Muscle of leg (tissue), 11 donors: ENCODE measurements around the gene CAPN8. TPM values are rescaled to one million over a fixed set of nuclear protein-coding genes. Genes with fewer than 3 reads are reported as not detected.

Experiments used
- DNase-seq: peaks from one replicate; pipeline ENCODE4 v3.0.0; 2013
- H3K27ac ChIP-seq: one replicate; pipeline ENCODE4 v1.5.1; 2013; ENCODE audit warnings: mild to moderate bottlenecking, low read length, control low read depth
- H3K27me3 ChIP-seq: one replicate; pipeline ENCODE4 v1.6.1; 2013; ENCODE audit warnings: low read length; ENCODE audit not compliant: control insufficient read depth, insufficient read depth
- H3K36me3 ChIP-seq: one replicate; pipeline ENCODE4 v1.6.1; 2013; ENCODE audit warnings: low read length; ENCODE audit not compliant: control insufficient read depth, insufficient read depth
- H3K4me1 ChIP-seq: one replicate; pipeline ENCODE4 v1.6.1; 2013; ENCODE audit warnings: low read length; ENCODE audit not compliant: control insufficient read depth, insufficient read depth
- H3K4me3 ChIP-seq: one replicate; pipeline ENCODE4 v1.5.1; 2013; ENCODE audit warnings: low read length, control low read depth
- H3K9me3 ChIP-seq: replicated peaks from 2 replicates; pipeline ENCODE4 v1.6.1; 2013; ENCODE audit warnings: low read depth, low read length; ENCODE audit not compliant: control insufficient read depth
- WGBS: methylation state at CpG from one replicate; pipeline ENCODE4 v1.1.5; 2013; ENCODE audit warnings: missing lambda C conversion rate; ENCODE audit not compliant: insufficient coverage; 5-methylcytosine and 5-hydroxymethylcytosine counted together
- polyA plus RNA-seq, 8 donors: library from polyadenylated mRNA; unstranded; fragments of 120-200 nt; gene quantifications; one replicate each; pipeline versions ENCODE4 v1.2.1 to v1.2.3, GENCODE V29; 2013; ENCODE audit warnings: inconsistent platforms in 1 of 8, low replicate concordance in 1 of 8; ENCODE audit not compliant: insufficient read length in 8 of 8, insufficient read depth in 1 of 8
- total RNA-seq: library from RNA; stranded (reverse); fragments of 120-200 nt; gene quantifications from one replicate; pipeline ENCODE4 v1.2.4, GENCODE V29; 2013

CAPN8 gene
- total and polyA plus RNA-seq, 9 donors: 0.34 to 0.84 (median 0.53) TPM; not detected in 1

- peaks cover 6% of the 10 kb centered on the region for H3K36me3 ChIP-seq
- H3K4me3 ChIP-seq: no peak overlapping the region
- no peaks in the 10 kb centered on the region for H3K9me3 ChIP-seq
- peaks cover 60% of the 10 kb centered on the region for H3K4me1 ChIP-seq
- WGBS: 88% methylated on average over 10 of the region's 12 CpGs
- H3K27me3 ChIP-seq: no peaks in the 10 kb centered on the region
- H3K27ac ChIP-seq: no peak overlapping the region
- no peak for DNase-seq
Measured at GRCh38 chr1:223710179-223711133, 45.0 kb upstream of the CAPN8 start.

- Histone ChIP-seq H3K4me3 (no peak overlapping the region), H3K4me1 (peaks cover 60% of the 10 kb centered on the region), H3K27ac (no peak overlapping the region), H3K27me3 (no peaks in the 10 kb centered on the region), H3K36me3 (peaks cover 4% of the 10 kb centered on the region), H3K9me3 (no peaks in the 10 kb centered on the region)
- peak; percentile 66 for DNase-seq
- WGBS: no CpG with 5 or more reads among the region's 3 CpGs
Measured at GRCh38 chr1:223709598-223709997, 44.1 kb upstream of the CAPN8 start.

DNA sequence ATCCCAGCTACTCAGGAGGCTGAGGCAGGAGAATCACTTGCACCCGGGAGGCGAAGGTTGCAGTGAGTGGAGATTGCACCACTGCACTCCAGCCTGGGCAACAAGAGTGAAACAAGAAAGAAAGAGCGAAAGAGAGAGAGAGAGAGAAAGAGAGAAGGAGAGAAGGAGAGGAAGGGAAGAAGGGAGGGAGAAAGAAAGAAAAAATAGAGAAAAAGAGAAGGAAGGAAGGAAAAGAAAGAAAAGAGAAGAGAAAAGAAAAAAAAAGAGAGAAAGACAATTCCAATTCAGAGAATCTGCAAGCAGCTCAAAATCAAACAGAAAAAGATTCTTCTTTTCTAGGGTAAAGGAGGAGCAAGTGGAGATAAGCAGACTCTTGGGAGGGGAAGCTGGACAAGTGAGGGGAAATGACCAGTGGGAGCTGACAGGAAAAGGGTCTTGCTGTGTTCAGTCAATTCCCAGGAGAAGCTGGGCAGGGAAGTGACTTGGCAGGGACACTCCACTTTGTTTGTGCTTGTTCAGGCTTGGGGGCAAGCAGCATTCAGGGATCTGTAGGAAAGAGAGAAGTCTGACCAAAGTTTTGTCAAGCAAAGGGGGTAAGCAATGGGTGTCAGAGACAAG, 43.3 kb upstream of the CAPN8 start:
- peak overlapping the region; percentile 7 for H3K27ac ChIP-seq
- peaks cover 54% of the 10 kb centered on the region for H3K4me1 ChIP-seq

DNA sequence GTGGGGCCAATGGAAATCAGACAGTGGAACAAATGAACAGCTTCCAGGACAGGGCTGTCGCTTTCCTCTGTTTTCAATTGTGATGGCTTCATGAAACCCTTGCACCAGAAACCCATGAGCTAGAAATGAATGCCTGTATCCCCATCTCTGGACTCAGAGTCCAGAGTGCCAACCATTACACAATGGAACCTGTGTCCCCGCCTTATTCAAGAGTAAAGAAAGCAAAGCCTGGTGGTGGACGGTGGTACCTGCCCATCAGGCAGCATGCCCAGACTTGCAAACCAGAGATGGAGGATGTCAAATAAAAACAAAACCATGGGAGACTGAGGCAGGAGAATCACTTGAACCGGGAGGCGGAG, 42.5 kb upstream of the CAPN8 start:
- WGBS: 79% methylated on average over 4 of the region's 5 CpGs
- no peaks in the 10 kb centered on the region for H3K9me3 ChIP-seq
- peaks cover 48% of the 10 kb centered on the region for H3K4me1 ChIP-seq
- no peak for DNase-seq
- no peak overlapping the region for H3K4me3 ChIP-seq
- H3K27ac ChIP-seq: peak overlapping the region; percentile 91
- no peaks in the 10 kb centered on the region for H3K27me3 ChIP-seq
- no peaks in the 10 kb centered on the region for H3K36me3 ChIP-seq

More for the DNA sequence above, 43.3 kb upstream of the CAPN8 start:
- Histone ChIP-seq H3K9me3 (no peaks in the 10 kb centered on the region), H3K36me3 (no peaks in the 10 kb centered on the region), H3K4me3 (no peak overlapping the region), H3K27me3 (no peaks in the 10 kb centered on the region)
- peak; percentile 36 for DNase-seq
- 100% methylated on average over 3 of the region's 3 CpGs for WGBS

DNA sequence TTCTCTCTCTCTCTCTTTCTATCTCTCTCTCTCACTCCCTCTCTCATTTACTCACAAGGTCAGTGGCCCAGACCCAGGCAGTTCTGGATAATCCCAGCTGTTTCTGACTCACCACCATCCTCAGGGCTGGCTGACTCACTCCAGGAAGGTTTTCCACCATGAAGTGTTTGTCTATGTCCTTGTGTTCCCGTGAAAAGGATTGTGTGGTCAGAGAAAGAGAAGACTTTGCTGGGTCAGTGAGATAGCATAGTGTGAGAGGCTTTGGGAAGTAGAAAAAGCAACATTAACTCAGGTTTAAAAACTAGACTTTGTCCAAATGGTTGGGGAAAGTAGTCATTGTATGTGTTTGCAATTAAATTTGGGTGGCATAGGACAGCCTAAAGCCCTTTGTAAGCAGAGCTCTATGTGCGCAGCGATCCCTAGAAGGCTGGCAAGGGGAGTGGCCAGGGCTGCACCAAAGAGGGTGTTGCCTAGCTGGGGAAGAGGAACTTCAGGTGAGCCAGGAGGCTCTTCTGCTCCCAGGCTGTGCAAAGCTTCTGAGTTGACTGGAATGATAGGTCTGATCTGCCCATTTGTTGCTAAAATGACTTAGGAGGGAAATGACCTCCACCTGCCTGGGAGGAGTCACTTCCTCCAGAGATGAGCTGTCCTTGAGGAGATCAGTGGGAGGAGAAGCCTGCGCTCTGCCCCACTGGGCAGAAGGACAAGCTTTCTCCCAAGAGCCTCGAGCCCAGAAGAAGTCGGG, 41.9 kb upstream of the CAPN8 start:
- no peaks in the 10 kb centered on the region for H3K36me3 ChIP-seq
- no peak overlapping the region for H3K4me3 ChIP-seq
- no peaks in the 10 kb centered on the region for H3K27me3 ChIP-seq
- WGBS: 46% methylated on average over 4 of the region's 6 CpGs
- H3K27ac ChIP-seq: peak overlapping the region; percentile 91
- H3K9me3 ChIP-seq: no peaks in the 10 kb centered on the region
- peak; percentile 89 for DNase-seq
- H3K4me1 ChIP-seq: peaks cover 48% of the 10 kb centered on the region

- WGBS: 72% methylated on average over 4 of the region's 12 CpGs
Measured at GRCh38 chr1:223706077-223706973, 40.8 kb upstream of the CAPN8 start.

DNA sequence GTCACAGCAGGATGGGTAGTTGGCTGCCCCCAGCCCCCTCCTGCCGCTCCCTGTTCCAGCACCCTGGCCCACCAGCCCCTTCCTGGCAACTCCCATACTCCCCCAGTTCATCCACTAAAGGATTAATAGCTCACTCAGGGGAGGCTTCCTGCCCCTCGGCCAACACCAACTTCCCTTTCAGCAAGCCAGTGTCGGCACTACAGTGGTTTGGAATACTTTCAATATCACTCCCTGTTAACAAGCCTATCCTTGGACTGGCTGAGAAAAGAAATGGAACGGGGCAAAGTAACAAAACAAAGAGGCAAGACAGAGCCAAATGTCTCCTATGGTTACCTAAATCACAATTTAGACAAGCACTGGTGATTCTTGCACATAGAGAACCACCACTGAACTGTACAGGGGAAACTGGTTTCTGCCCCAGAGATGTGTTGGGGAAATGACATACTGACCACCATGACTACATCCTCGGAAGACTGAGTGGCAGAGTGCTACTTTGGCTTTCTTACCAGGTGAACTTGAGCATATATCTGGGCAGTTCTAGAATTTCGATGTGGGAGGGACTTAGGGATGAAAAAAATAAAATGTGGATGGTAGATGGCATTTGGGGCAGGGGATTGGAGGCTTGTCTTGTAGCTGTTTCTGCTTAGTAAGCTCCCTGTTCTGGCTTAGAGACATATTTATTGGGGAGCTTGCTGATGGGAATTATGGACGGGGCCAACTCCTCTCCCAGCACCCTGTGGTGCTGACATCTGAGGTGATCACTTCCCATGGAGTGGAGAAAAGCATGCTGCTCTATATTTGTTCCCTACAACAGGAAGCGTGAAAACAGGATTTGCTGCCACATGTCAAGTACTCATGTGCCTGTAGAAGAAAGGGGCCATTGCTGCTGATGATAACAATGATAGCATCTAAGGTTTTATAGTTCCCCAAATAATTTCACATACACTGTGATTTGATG, 39.7 kb upstream of the CAPN8 start:
- Histone ChIP-seq H3K36me3 (no peaks in the 10 kb centered on the region), H3K27ac (peak overlapping the region; percentile 91), H3K27me3 (no peaks in the 10 kb centered on the region), H3K9me3 (no peaks in the 10 kb centered on the region), H3K4me1 (peaks cover 43% of the 10 kb centered on the region), H3K4me3 (no peak overlapping the region)
- WGBS: 58% methylated on average over 1 of the region's 8 CpGs
- DNase-seq: peak; percentile 25

More at GRCh38 chr1:223706077-223706973, 40.8 kb upstream of the CAPN8 start:
- no peaks in the 10 kb centered on the region for H3K9me3 ChIP-seq
- no peaks in the 10 kb centered on the region for H3K36me3 ChIP-seq
- DNase-seq: peak; percentile 89
- no peak overlapping the region for H3K4me3 ChIP-seq
- H3K27me3 ChIP-seq: no peaks in the 10 kb centered on the region
- peak overlapping the region; percentile 91 for H3K27ac ChIP-seq
- H3K4me1 ChIP-seq: peaks cover 42% of the 10 kb centered on the region

GRCh38 chr1:223703668-223704013, 38.1 kb upstream of the CAPN8 start:
- no peak overlapping the region for H3K4me3 ChIP-seq
- no peak overlapping the region for H3K27ac ChIP-seq
- H3K36me3 ChIP-seq: no peaks in the 10 kb centered on the region
- WGBS: no CpG with 5 or more reads among the region's 1 CpG
- peaks cover 40% of the 10 kb centered on the region for H3K4me1 ChIP-seq
- H3K27me3 ChIP-seq: no peaks in the 10 kb centered on the region
- no peaks in the 10 kb centered on the region for H3K9me3 ChIP-seq
- no peak for DNase-seq
